Eye (tissue), 1 donor: ENCODE data around the gene FIZ1.

Source experiments
- DNase-seq: peaks from one replicate; pipeline ENCODE4 v3.0.0-alpha.2; 2015

The FIZ1 gene

DNA sequence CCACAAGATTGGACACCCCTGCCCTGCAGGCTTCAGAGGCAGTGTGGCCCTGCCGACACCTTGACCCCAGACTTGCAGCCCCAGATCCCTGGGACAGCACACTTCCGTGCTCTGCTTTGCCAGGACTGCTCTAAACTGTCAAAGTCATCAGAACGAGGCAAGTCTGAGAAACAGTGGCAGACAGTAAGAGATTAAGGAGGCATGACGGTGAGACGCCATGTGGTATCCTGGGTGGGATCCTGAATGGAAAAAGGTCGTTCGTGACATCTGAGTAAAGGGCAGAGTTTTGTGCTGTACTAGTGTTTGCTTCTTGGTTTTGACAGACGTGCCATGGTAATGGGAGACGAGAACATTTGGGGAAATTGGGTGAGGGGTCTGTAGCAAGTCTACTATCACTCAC, 32.5 kb downstream of the FIZ1 start:
- DNase-seq = no peak

DNA sequence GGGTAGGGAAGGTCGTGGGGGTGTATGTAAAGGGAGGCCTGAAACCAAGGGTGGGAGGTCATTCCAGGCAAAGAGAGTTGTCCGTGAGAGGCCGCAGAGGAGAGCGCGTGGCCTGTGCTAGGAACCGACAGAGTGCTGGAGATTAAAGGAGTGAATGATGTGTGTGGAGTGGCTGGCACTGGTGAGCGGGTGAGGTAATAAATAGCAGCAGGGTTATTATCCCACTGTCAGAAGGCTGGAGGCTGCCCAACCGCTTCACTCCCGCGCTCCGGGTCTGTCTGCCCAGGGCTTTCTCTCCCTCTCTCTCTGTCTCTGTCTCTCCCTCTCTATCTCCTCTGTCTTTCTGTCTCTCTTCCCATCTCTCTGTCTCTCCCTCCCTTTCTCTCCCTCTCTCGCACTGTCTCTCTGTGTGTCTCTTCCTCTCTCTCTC, 36.0 kb downstream of the FIZ1 start:
- DNase-seq = no peak

GRCh38 chr19:55559684-55560083, 39.6 kb downstream of the FIZ1 start:
- DNase-seq = no peak

GRCh38 chr19:55554741-55555152, 44.6 kb downstream of the FIZ1 start:
- DNase-seq = no peak

DNA sequence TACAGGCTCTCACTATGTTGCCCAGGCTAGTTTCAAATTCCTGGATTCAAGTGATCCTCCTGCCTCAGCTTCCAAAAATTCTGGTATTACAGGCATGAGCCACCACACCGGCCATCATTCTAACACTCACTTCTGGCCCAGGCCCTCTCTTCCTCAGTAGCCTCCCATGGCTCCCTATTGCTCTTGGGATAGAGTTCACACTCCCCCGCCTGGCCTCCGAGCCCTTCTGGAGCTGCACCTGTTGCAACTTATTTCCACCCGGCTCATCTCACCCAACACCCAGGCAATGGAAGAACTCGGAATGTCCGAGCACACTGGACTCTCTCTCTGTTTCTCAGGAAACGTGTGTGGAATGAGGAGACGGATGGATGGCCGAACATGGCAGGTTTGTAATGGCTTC, 45.0 kb downstream of the FIZ1 start:
- no peak for DNase-seq

DNA sequence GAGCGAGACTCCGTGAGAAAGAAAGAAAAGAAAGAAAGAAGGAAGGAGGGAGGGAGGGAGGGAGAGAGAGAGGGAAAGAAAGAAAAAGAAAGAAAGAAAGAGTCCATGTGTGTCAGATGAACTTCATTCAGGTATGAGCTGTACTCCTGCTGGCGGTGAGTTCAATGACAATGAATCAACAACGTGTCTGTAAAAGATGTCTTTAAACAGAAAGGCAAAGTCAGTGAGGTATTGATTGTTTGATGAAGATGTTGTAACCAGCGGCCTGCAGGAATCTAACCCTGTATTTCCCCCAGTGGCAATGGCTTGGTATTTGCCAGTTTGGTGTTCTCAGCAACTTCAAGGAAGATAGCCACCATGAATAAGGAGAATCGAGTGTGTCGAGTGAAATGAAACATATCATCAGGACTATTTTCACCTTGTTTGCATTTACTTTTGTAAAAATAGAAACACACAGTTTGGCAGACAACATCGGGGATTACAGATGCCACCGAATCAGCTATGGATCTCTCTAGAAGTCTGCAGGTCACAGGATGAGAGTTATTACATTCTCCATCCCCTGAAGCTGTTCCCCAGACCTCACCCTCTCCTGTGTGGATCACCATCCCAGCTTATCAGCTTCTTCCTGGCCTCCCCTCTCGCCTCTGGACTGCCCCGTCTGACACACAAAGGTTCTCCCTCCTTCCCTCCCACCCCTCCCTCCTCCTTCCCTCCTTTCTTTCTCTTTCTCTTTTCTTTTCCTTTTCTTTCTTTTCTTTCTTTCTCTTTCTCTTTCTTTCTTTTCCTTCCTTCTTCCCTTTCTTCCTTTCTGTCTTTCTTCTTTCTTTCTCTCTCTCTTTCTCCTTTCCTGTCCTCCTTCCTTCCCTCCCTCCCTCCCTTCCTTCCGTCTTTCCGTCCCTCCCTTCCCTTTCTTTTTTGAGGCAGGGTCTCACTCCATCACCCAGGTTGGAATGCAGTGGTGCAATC, 45.8 kb downstream of the FIZ1 start:
- DNase-seq = no peak

DNA sequence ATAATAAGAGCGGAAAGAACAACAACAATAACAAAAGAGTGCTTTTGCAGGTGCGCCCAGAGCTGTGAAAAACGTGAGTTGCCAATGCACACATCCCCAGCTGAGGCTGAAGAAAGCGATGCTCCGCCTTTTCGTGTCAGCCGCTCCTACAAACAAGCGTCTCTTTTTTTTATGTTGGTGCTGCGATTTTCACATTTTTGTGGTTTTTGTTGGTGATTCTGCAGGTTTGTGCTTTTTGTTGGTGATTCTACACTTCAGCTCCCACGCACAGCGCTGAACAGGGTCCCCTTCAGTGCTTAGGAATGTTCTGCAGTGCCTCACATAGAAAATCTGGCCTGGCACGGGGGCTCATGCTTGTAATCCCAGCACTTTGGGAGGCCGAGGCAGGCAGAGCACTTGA, 46.7 kb downstream of the FIZ1 start:
- DNase-seq = peak; percentile 38

DNA sequence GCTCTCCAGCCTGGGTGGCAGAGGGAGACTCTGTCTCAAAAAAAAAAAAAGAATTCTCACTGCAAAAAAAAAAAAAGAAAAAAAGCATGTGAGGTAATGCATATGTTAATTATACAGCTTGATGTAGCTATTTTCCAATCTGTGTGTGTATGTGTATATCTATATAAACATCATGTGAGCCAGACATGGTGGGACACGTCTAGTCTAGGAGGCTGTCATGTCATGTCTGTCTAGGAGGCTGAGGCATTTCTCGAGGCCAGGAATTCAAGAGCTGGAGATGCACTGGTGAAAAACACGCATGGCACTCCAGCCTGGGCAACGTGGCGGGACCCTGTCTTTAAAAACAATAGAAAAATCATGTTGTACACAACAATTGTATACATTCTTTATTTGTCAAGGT, 47.1 kb downstream of the FIZ1 start:
- no peak for DNase-seq

DNA sequence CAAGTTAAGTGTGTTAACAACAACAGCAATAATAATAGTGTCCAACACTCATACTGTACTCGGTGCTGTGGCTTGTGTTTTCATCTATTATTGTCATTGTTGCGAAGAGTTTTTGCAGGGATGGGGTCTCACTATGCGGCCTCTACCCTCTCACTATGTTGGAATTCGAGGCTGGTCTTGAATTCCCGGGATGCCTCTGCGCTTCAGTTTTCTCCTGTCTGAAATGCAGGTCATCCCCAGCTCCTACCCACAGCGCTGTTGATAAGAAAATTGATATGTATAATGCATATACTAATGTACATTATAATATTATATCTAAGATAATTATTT, 49.0 kb downstream of the FIZ1 start:
- no peak for DNase-seq

GRCh38 chr19:55549500-55550320, 49.6 kb downstream of the FIZ1 start:
- peak; percentile 72 for DNase-seq

DNA sequence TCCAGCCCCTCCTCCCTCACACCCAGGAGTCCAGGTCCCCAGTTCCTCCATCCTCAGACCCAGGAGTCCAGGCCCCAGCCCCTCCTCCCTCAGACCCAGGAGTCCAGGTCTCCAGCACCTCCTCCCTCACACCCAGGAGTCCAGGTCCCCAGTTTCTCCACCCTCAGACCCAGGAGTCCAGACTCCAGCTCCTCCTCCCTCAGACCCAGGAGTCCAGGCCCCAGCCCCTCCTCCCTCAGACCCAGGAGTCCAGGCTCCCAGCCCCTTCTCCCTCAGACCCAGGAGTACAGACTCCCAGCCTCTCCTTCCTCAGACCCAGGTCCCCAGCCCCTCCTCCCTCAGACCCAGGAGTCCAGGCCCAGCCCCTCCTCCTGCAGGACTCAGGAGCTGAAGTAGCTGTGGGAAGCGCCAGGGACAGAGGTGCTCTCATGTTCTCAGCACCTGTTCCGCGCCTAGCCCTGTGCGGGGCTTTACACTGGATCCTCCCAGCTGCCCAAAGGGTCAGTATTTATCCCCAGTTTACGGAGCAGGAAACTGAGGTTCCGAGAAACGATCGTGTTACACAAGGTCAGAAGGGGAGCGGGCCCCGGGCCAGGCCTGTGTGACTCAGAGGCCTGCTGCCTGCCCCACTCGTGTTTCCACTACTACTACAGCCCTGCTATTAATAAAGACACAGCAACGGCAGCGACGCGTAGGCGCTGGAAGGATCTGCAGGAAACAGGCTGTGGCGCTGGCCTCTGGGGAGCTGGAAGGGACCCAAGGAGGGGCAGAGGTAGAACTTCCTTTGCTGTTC, 52.3 kb downstream of the FIZ1 start:
- no peak for DNase-seq

GRCh38 chr19:55546011-55546410, 53.3 kb downstream of the FIZ1 start:
- no peak for DNase-seq

- DNase-seq = no peak
Measured at GRCh38 chr19:55545443-55545842, 53.9 kb downstream of the FIZ1 start, which contains the start of gene SBK3. TSS of gene SBK3 (minus strand) at chr19:55545543. CDS start at chr19:55545543, 0 bp downstream.

DNA sequence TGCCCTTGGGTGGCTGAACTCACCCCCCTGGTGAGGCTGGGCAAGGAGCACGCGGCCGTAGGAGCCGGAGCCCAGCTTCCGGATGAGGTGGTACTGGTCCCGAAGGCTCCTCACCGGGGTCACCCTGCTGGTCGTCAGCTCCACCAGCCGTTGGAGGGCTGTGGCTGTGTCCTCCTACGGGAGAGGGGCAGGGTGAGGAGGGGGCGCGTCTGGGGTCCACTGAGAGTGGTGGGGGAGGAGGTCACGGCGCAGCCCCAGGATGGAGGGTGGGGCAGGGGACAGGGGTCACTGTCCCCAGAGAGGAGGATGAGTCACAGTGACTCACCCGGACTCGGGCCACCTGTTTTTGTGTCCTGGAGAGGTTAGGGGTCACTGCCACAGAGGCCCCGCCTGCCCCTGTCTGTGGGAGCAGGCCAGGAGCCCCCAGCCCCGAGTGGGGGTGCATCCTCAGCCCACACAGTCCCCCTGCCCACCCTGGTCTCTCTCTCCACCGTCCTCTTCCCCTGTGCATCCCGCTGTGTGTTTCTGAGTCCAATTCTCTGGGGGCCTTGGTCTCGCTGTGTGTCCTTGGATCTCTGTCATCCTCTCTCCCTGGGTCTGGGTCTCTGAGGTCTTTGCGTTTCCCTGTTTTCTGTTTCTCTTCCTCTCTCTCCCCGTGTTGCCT, 54.4 kb downstream of the FIZ1 start:
- no peak for DNase-seq

DNA sequence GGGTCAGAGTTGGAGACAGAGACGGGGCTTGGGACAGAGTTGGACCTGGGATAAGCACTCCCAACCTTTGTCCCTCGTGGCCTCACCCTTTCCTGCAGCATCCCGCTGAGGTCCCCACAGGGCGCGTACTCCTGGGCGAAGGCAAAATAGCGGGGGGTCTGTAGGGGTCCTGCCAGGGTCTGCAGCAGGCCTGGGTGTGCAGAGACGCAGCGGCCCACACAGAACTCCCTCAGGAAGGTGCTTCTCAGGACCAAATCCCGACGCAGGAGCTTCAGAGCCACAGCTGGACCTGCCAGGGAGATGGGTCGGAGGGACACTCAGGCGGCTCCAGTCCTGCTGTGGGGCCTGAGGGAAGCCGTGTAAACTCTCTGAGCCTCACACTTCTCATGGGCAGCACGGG, 55.3 kb downstream of the FIZ1 start:
- no peak for DNase-seq

DNA sequence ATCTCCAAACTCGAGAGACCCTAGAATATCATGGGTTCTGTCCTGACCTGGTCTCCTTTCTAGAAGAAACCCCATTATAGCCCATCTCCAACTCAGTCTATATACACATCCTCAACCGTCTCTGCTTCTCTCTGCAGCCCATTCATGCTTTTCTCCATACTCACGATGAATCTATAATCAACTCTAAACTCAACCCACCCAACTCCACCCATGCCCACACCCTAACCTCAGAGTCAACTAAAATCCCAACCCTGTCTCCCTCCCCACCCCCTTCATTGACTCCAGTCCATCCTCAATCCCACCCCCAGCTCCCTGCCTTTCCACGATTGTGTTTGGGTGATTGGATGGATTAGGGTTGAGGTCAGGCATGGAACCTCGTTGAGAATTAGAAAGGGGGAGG, 55.8 kb downstream of the FIZ1 start:
- DNase-seq = no peak

- DNase-seq = no peak
Measured at GRCh38 chr19:55542292-55542855, 56.9 kb downstream of the FIZ1 start.
